Measurements from ENCODE around the gene PTGFRN.

The PTGFRN gene

DNA sequence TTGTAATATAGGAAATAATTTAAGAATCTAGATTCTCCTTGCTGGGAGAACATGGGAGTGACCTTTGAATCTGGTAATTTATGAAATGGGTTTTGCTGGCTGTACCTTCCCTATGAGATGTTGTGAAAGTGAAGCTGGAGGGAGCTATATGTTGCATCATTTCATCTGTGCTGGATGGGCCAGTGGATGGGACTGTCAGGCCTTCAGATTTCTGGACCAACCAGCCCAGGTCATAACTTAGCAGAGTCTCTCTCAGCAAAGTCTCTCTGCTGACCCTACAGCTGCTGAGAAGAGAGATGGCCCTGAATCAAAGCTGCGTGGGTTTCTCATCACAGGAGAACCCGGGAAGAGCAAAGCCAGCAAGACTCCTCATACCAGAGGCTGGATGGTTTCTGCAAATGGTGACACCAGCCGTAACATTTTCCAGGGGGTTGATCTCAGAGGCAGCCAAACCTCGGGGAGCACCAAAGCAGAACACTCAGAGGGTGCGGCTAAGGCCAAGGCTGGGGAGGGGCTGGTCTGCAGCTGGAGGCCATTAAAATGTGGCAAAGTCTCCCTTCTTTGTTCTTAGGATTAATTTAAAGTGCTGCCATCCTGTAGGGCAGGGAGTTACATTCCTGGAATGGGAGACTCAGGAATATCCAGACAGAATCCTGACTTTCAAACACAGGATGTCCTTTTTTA lies 18.2 kb upstream of the PTGFRN start:
- no peak for DNase-seq

DNA sequence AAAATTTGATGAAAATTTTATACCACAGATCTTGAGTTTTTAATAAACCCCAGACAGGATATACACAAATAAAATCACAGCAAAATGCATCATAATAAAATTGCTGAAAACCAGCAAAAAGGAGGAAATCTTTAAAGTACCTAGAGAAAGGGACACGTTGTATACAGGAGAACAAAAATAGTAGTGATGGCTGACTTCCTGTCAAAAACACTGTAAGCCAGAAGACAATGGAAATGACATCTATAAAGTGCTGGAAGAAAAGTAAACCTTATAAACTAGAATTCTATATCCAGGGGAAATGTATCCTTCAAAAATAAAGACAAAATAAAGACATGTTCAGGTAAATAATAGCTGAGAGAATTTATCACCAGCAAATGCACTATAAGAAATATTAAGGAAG lies 14.6 kb upstream of the PTGFRN start:
- DNase-seq = no peak

GRCh38 chr1:116899529-116899928 lies 10.2 kb upstream of the PTGFRN start:
- no peak for DNase-seq

DNA sequence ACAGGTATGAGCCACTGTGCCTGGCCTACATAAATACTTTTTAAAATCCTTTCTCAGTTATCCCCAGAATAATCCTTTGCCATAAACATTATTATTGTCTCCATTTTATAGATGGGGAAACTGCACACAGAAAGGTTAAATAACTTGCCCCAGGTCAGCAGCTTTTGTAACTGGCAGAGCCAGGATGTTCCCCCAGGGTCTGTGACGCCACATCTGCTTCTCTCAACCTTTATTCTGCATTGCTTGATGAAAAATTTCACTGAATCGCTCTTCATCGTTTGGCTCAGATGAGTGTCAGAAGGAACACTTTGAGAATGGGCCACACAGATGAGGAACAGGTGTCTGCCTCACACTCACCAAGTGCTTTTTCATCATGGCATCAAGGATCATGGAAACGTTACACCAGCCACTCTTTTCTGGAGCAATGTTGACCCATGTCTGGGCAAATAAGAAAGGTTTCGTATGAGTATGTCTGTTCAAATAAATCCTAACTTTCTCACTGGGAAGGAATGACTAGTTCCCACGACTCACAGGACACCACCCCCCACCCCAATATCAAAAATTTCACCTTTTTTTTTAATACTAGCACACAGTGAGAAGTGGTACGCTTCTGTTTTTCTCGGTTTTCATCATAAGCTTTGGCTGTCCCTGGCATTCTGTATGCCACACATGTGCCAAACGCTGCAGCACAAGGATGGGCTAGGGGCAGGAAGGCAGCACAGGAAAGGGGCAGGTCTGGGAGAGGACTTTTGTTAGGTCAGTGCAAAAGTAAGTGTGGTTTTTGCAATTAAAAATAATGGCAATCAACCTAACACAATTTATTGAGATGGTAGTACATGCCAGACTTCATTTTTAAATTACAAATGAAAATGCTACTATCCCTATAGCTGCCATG lies 9.0 kb upstream of the PTGFRN start:
- DNase-seq = no peak

- DNase-seq = peak; percentile 72
These were observed 7.7 kb upstream of the PTGFRN start for GRCh38 chr1:116902027-116902426.

DNA sequence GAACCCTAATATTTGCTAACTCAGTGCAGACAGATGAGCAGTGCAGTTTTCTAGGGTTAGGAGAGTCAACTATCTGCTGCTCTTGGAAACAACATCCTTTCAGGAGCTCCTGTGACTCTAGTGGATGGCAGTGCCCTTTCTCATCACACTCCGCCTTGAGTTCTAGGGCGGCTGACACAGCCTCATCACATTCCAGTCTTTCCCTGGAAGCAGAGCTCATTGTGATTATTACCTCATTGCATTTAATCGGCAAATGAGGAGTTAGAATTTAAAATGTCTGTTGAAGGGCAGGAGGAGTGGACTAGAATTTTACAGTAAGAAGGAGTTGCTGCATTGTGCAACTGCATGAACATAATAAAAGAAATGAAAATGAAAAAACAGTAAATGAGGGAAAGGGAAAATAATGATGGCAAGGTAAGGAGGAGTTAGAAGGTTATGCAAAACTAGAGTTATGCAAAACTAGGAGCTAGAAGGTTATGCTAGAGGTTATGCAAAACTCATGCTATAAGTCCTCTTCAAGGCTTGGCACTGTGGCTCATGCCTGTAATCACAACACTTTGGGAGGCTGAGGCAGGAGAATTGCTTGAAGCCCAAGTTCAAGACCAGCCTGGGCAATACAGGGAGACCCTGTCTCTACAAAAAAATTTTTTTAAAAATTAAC lies 6.9 kb upstream of the PTGFRN start:
- DNase-seq = peak; percentile 17

DNA sequence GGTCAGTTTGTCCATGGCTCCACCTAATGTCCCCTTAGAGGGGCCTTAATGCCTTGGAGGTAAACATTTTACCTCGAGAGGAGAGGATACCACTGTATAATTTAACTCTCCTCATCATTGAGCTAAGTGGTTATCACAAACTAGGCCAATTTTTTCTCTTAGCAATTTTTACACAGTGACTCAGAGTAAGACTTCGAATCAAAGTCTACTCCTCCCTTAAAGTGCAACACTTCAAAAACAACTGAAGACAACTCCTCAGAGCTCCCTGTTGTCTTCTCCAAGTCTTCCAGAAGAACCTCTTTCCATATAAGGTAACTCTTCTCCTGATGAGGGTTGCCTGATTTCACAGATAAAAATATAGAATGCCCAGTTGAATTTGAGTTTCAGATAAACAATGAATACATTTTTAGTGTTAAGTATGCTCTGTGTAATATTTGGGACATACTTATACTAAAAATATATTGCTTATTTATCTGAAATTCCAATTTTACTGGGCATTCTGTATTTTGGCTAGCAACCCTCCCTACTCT lies 4.9 kb upstream of the PTGFRN start:
- DNase-seq = no peak

DNA sequence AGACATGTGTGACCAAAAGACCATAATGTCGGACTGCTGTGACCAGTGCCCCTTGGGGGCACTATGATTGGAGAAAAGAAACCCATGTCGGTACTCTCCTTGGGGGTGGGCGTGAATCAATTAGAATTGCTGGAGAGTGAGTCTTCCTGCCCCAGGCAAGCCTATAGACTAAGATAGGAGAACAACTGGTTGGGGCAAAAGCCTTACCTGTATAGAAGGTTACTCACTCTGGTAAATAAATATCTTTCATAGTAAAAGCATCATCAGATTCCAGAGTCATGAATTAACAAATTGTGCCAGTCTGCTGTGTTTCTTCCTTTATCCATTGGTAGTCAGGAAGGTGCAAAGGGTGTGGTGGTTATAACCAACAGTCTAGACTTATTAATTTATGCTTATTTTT lies 2.9 kb upstream of the PTGFRN start:
- DNase-seq = peak; percentile 72

DNA sequence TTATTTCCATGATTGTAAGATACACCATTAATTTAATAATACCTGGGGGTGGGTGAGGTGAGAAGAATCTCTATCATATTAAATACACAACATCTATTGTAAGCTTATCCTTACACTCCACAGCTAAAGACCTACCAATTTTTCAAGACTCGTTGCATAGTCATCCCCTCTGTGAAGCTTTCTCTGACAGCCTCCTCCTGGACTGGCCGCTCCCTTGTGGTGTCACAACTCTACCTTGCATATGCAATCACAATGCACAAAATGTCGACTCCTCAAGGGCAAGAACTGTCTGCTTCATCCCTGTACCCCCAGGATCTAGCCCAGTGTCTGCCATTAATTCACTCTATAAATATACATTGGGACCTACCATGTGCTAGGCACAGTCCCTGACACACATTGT lies 2.4 kb upstream of the PTGFRN start:
- DNase-seq = no peak

GRCh38 chr1:116908266-116908665 lies 1.4 kb upstream of the PTGFRN start:
- peak; percentile 22 for DNase-seq

- peak; percentile 38 for DNase-seq
These were observed 750 bp upstream of the PTGFRN start for GRCh38 chr1:116908820-116909511.

DNA sequence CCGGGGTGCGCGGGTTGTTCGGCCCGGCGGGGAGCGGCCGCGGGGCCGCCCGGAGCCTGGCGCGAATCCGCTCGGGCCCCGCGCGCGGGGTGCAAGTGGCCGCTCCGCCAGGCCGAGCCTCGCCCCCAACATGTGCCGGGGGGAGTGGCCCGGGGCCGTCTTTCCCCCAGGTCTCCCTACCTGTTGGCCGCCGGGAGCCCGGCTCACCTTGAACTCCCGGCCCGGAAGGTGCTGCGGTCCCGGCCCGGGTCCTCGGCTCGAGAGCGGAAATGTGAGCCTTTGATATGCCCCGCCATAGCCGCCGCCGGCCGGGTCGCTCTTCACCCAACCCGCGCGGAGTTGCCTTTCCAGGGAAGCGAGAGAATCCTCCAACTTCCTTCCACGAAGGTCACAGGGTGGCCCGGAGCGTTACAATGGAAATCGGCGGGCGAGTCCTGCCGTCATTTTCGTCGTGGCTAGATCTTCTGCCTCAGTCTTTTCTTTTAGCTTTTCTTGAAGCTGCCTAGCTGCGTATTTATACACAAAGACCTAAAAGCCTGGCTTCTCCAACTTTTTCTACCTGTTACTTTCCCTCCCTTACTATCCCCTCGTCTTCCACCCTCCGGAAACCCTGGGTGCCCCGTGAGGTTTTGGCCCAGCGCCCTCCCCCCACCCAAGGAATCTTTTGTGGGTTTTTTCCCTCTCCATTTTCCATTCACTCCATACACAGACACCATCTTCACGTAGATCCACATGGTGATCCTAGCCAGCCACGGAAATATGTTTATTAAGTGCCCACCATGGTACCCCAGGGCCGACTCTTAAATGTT lies 867 bp downstream of the PTGFRN start:
- DNase-seq = peak; percentile 75

DNA sequence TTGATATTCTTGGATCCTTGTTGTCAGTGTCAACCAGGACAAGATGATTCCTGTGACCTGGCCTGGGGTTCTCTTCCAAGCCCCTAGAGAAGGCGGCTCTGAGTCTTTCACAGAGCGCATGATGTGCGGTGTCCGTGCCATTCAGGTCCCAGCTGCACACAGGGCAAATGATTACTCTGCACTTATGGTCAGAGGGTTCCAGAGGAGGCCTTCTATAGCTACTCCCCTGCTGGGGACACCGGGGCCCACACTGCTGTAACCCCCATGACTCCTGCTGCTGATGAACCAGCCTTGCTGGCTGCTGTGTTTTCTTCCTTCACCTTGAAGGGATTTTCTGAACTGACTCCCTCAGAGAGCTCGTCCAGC lies 1.5 kb downstream of the PTGFRN start:
- DNase-seq = peak; percentile 54

DNA sequence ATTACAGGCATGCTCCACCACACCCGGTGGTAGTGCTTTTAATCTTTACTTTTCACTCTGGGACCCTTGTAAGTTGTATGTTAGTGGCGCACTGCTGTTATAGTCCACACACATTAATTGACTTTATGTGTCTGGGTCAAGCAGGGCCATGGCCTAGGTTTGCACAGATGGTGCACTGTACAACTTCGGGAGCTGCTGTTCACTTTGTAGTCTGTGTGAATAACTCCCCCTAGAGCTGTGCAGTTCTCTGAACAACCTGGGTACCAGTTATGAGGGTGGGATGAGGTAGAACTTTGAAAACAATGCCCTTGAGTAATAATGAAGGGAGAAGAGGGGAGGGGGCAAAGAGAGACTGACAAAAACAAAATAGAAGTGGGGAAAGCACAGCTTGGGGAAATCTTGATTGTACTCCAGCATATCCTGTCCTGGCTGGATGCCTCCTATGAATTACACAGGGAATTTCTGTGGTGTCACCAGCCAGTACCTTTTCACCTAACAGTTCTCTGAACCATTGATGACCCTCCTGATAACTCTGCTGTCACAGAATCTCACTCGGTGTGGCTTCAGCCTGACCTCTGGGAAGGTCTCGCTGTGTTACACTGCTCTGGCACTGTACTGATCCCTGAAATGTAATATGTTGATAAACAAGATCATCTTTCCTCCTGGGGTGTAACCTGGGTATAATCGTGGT lies 2.2 kb downstream of the PTGFRN start:
- DNase-seq = peak; percentile 40

- DNase-seq = peak; percentile 26
These were observed 3.1 kb downstream of the PTGFRN start for GRCh38 chr1:116912846-116913245.

GRCh38 chr1:116913941-116914340 lies 4.2 kb downstream of the PTGFRN start:
- peak; percentile 10 for DNase-seq

GRCh38 chr1:116914667-116915066 lies 5.0 kb downstream of the PTGFRN start:
- no peak for DNase-seq

DNA sequence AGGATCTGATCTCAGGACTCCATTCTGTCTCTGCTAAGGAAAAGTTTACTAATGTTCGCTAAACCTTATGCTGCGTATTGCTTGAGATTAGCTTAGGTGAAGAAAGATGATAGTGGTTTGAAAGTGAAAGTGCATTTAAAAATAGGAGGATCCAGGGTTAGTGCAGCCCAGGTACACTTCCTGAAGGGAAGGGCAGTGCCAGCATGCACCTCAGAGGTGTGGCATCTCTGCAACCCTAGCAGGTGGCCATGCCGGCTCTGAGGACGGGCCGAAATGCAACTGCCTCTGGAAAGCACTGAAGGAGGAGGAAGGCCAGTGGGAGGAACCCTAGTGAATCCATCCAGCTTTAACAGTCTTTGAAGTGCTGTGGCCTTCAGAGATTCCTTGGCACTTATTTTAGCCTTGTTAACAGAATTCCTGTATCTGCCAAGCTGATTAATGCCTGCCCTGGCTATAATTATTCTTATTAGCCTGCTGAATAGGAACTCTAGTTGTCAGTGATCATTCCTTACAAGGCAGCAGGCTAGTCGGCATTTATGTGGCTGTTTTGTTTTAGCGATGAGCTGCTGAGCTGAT lies 5.5 kb downstream of the PTGFRN start:
- DNase-seq = peak; percentile 52

GRCh38 chr1:116916002-116916401 lies 6.3 kb downstream of the PTGFRN start:
- peak; percentile 17 for DNase-seq

DNA sequence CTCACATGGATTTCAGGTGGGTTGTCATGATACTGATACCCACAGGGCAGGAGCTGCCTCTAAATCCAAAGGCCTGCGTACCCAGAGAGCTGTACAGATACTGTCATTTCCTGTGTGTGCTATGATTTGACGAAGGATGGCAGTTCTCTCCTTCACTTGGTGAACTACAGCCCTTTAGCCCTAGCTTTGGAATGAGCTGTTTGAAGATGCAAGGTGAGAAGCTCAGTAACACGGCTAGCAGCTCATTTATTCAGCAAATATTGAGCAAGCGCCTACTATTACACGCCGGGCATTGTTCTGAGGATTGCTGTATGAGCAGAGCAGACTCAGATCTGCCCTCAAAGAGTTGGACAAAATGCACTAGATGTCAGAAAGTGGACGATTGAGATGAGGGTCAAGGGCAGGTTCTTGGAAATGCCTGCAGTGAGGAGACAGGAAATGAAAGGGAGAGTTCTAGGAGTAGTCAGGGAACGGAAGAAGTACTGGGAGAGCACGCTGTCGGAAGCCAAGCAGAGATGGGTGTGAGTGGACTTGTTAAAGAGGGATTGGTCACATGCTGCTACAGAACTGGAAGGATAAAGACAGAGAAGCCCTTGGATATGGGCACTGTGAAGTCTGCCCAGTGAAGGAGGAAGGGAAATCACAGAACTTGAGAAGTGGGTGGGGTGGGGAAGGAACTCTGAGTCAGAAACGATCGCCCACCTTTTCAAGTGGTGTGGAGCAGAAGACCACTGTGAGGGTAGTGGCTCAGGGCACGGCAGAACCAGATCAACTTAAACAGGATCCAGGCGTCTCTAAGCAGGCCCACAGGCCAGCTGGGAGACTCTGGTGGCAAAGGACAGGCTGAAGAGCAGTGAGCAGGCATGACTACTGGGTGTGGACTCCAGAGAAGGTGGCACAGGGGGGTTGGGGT lies 7.1 kb downstream of the PTGFRN start:
- peak; percentile 41 for DNase-seq

All from islet precursor cell (in vitro differentiated cells).